Suprapubic skin (tissue), 4 donors: Measurements from ENCODE around the gene RNF212.

Source experiments
- EP300 ChIP-seq: sonication (generic); formaldehyde crosslinking; IDR thresholded peaks from one replicate; pipeline ENCODE4 v1.6.1; 2017; ENCODE audit warnings: antibody characterized with exemption
- POLR2AphosphoS5 ChIP-seq, 3 donors: sonication (generic); formaldehyde crosslinking; IDR thresholded peaks; one replicate each; pipeline ENCODE4 v1.6.1; 2017; ENCODE audit warnings: antibody characterized with exemption in 3 of 3
- TF ChIP-seq, protein P1 (sequence below), 2 donors: fragments of 200-600 bp in 1 of 2; fragments of 450-650 bp in 1 of 2; sonication (generic) in 1 of 2; IDR thresholded peaks; one replicate each; pipeline ENCODE4 v1.5.1; 2016 to 2019; ENCODE audit warnings: antibody characterized with exemption in 2 of 2, mild to moderate bottlenecking in 1 of 2, moderate library complexity in 1 of 2

DNA sequence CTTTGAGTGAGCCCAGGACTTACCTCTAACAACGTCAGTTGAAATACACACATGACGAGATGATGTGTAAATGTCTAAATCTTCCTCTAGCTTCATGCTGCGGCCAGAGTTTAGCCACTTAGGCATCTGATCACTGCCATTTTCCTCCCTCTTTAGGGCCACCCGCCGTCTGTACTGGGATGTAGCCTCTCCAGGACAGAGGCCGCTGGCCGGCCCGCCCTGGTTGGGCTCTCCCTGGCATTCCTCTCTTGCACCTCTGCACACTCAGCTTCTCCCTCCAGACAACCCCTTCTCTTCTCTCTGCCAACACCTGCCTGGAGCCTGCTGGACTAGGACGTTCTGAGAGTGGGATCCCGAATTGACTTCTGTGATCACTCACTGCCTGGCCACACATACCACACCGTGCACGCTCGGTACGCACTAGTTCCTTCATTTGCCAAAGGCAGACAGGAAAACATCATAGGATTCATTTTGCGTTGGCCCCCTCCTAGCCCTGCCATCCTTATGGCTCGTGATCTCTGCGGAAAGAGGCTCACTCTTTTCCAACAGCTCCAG lies 33.6 kb downstream of the RNF212 start:
- TF ChIP-seq EP300 (no peak), POLR2AphosphoS5 (IDR thresholded peaks at IDR 0.05) (no peak)
- TF ChIP-seq, protein P1, sequence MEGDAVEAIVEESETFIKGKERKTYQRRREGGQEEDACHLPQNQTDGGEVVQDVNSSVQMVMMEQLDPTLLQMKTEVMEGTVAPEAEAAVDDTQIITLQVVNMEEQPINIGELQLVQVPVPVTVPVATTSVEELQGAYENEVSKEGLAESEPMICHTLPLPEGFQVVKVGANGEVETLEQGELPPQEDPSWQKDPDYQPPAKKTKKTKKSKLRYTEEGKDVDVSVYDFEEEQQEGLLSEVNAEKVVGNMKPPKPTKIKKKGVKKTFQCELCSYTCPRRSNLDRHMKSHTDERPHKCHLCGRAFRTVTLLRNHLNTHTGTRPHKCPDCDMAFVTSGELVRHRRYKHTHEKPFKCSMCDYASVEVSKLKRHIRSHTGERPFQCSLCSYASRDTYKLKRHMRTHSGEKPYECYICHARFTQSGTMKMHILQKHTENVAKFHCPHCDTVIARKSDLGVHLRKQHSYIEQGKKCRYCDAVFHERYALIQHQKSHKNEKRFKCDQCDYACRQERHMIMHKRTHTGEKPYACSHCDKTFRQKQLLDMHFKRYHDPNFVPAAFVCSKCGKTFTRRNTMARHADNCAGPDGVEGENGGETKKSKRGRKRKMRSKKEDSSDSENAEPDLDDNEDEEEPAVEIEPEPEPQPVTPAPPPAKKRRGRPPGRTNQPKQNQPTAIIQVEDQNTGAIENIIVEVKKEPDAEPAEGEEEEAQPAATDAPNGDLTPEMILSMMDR (IDR thresholded peaks at IDR 0.05) = no peak
